GM19468 (cell line): ENCODE results near the gene SEMA3B.
"Not testable (repeated sequence)": the region's sequence is repeated elsewhere in the genome, so short reads cannot be mapped to it uniquely, and the experiment has no call there.

ENCODE experiments used
- ATAC-seq: cut with Tn5 transposase; IDR thresholded peaks from one replicate; pipeline ENCODE4 v1.9.1; 2021; ENCODE audit warnings: mild to moderate bottlenecking, moderate library complexity, moderate number of reproducible peaks; ENCODE audit not compliant: unreplicated experiment; ENCODE audit errors: extremely low read depth

SEMA3B gene

DNA sequence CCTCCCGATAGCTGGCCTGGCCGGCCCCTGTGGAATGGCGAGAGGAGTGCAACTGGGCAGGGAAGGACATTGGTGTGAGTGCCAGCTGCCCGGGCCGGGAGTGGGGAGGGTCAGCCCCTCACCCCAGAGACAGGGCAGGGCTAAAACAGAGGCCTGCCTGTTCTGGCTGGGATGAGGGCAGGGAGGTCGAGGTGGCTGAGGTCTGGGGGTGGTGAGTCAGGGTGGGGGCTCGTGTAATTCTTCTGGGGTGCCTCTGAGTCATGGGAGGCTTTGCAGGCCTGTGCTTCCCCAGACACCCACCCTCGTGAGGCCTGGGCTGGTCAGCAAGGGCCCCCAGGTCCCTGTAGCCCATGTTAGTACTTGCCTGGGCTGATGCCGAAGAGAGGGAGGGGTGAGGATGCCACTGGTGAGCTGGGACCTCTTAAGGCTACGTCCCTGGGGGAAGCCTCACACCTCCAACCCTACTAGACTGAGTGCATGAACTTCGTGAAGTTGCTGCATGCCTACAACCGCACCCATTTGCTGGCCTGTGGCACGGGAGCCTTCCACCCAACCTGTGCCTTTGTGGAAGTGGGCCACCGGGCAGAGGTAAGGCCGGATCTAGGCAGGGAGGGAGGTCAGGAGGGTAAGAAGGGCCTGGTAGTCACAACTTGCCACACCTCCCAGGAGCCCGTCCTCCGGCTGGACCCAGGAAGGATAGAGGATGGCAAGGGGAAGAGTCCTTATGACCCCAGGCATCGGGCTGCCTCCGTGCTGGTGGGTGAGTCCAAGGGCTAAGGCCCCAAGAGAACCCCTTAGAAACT lies 1.7 kb downstream of the SEMA3B start:
- no peak for ATAC-seq

DNA sequence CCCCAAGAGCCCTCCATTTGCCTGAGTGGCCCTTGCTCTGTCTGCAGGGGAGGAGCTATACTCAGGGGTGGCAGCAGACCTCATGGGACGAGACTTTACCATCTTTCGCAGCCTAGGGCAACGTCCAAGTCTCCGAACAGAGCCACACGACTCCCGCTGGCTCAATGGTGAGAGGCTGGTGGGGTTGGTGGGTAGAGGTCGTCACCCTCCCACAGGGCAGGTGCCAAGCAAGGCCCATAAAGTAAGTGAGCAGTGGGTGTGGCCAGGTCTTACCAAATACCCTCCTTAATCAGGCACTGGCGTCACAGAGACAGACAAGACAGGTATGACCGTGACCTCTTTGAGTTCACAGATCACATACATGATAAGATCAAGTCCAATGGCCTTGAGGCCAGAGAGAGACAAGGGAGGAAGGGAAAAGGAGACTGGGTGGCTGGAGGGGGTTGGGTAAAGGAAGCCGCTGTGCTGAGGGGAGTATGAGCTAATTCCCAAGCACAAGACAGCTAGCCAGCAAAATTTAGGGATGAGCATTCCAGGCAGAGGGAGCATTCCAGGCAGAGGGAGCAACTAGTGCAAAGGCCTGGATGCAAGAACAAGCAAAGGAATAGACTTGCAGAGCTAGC lies 2.5 kb downstream of the SEMA3B start:
- no peak for ATAC-seq

DNA sequence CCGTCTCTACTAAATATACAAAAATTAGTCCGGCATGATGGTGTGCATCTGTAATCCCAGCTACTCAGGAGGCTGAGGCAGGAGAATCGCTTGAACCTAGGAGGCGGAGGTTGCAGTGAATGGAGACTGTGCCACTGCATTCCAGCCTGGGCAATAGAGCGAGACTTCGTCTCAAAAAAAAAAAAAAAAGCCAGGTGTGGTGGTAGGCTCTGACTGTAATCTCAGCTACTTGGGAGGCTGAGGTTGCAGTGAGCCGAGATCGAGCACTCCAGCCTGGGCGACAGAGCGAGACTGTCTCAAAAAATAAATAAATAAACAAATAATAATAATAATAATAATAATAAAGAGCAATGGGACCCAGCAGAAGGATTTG lies 3.6 kb downstream of the SEMA3B start:
- ATAC-seq = not testable (repeated sequence)

GRCh38 chr3:50272911-50273688 lies 4.2 kb downstream of the SEMA3B start:
- peak; percentile 26 for ATAC-seq

GRCh38 chr3:50273689-50274065 lies 4.7 kb downstream of the SEMA3B start:
- no peak for ATAC-seq

GRCh38 chr3:50274371-50275104 lies 5.6 kb downstream of the SEMA3B start:
- ATAC-seq = no peak

GRCh38 chr3:50275141-50275995 lies 6.4 kb downstream of the SEMA3B start:
- ATAC-seq = no peak

DNA sequence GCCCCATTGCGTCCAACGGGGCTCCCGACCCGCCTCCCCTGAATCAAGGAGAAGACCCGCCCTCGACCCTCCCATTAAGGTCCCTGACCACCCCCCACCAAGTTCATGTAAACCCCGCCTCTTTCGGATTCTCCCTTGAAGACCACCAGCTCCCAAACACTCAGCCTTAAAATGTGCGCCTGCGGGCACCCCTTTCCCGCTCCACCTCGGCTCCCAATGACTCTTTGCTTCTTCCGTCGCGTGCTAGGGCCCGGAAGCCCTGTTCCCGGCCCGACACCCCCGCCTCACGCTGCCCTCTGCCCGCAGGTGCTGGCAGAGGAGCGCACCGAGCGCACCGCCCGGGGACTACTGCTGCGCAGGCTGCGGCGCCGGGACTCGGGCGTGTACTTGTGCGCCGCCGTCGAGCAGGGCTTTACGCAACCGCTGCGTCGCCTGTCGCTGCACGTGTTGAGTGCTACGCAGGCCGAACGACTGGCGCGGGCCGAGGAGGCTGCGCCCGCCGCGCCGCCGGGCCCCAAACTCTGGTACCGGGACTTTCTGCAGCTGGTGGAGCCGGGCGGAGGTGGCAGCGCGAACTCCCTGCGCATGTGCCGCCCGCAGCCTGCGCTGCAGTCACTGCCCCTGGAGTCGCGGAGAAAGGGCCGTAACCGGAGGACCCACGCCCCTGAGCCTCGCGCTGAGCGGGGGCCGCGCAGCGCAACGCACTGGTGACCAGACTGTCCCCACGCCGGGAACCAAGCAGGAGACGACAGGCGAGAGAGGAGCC lies 7.2 kb downstream of the SEMA3B start:
- no peak for ATAC-seq

GRCh38 chr3:50276762-50277101 lies 7.8 kb downstream of the SEMA3B start:
- no peak for ATAC-seq

GRCh38 chr3:50278123-50278879 lies 9.4 kb downstream of the SEMA3B start:
- ATAC-seq = no peak

GRCh38 chr3:50278880-50279224 lies 9.9 kb downstream of the SEMA3B start, which contains the start of gene LSMEM2:
LSMEM2 (plus strand) TSS chr3:50279087; CDS start chr3:50279114, 27 bp downstream.
- no peak for ATAC-seq

DNA sequence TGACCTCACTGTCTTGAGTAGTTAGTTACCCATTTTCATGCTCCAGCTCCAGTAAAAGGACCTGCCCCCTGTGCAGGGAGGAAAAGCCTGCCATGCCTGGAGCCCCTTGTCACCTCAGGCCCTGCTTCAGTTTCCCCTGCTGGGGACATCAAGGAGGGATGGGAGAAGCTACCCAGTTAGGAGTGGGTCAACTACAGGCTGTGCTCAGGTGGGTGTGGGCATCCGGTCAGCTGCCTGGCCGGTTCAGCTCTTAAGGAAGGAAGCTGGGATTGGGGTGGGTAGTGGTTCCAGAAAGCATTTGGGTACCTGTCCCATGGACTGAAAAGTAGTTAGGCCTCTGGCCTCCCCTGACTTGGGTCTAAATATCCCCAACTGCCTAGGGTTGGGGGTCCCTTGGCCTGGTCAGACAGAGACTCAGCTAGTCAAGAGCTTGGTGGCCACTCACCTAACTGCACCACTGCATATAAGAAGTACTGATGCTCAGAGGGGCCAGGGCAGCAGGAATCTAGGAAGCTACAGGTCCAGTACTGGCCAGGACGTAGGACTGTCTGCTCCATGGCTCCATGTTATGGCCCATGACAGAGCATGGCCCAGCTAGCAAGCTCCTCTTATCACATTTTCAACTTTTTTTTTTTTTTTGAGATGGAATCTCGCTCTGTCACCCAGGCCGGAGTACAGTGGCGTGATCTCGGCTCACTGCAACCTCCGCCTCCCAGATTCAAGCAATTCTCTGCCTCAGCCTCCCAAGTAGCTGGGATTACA lies 10.5 kb downstream of the SEMA3B start:
- no peak for ATAC-seq

GRCh38 chr3:50284121-50284520 lies 15.2 kb downstream of the SEMA3B start:
- not testable (repeated sequence) for ATAC-seq

DNA sequence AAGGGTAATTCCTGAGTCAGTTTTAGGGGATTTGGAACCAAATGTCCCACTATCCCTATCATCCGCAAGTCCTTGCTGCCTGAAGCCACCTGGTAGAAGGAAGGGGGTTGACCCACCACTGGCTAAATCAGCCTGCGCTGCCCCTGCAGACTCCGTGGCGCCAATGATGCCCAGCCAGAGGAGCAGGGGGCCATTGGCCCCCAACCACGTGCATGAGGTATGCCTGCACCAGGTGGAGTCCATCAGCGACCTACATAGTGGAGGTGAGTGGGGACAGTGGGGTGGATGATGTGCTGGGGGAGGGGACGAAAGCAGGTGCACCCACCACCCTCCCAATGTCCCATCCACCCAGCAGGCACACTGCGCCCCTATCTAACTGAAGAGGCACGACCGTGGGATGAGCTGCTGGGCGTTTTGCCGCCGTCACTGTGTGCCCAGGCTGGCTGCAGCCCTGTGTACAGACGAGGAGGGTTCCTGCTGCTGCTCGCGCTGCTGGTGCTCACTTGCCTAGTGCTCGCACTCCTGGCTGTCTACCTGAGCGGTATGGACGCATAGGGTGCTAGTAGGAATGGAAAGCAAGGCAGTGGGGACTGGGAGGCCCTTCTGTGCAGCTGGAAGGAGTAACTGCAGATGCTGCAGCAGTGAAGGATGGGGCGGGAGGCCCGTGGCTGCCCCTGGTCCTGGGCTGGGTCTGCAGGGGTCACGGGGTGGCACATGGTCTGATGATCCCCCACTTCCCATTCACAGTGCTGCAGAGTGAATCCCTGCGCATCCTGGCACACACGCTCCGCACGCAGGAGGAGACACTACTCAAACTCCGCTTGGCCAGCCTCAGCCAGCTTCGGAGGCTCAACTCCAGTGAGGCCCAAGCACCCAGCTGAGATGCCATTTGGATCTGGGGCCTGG lies 17.6 kb downstream of the SEMA3B start:
- ATAC-seq = no peak

DNA sequence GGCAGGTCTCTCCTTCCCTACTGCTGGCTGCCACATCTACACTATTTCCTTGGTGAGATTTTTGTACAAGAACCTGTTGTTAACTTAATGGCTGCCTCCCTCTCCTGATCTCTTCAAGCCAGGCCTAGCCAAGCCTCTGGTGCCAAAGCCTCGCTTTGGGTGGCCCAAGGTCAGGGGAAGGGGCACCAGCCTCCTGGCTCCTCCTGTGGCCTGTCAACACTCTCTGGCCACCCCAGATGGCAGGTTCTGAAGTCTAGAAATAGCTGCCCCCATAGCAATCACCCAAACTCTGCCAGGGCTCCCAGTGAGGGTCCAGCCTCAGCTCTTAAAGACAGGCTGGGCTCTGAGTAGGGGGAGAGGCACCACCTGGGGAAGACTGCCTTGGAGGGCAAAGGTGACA lies 18.3 kb downstream of the SEMA3B start:
- no peak for ATAC-seq

DNA sequence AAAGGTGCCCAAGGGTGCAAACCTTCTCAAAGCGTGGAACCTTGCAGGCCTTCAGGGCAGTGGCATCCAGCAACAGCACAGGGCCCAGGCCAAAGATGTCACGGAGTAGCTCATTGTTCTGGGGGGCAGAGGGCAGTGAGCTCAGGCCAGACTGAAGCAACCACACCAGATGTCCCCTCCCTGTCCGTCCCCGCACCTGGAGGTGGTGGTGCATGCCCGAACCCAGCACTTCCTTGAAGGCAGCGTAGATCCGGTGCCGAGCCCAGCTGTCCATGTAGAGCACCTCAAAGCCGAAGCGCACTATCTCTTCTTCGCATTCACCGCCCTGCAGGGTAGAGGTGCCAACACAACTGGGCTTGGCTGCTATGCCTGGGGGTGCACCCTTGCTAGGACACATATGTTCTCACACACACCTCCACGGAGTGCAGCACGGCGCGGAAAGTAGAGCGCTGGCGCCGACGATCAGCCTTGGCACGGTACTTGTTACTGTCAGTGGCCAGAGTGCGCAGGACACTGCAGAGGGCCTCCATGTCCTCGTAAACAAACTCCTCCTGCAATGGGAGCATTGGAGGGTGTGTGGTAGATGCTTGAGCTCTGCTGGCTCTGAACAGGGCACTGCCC lies 19.6 kb downstream of the SEMA3B start:
- no peak for ATAC-seq
